OCI-LY3 (cell line): ENCODE results near the gene RNF217.

Source experiments
- H2AFZ ChIP-seq: fragments of 200-600, 300-600 bp; shearing (Covaris generic); 2 replicates; pipeline ENCODE4 v1.6.0; 2014; ENCODE audit warnings: antibody characterized with exemption, low read depth, low read length
- H3K27ac ChIP-seq: fragments of 200-600, 300-600 bp; sonication (generic); 2 replicates; pipeline ENCODE4 v1.5.1; 2014; ENCODE audit warnings: mild to moderate bottlenecking, low read length, moderate library complexity, mixed read lengths
- H3K27me3 ChIP-seq: fragments of 200-600, 300-600 bp; sonication (generic); 2 replicates; pipeline ENCODE4 v1.6.1; 2014; ENCODE audit warnings: low read depth, low read length, mixed read lengths
- H3K36me3 ChIP-seq: fragments of 200-600, 300-600 bp; sonication (generic); replicated peaks from 2 replicates; pipeline ENCODE3; 2014; ENCODE audit warnings: low read depth, low read length, mixed read lengths
- H3K4me1 ChIP-seq: fragments of 300-600, 200-600 bp; sonication (generic); 2 replicates; pipeline ENCODE4 v1.6.1; 2014; ENCODE audit warnings: low read length, mixed read lengths
- H3K4me2 ChIP-seq: fragments of 200-600, 300-600 bp; sonication (generic); 2 replicates; pipeline ENCODE4 v1.6.1; 2014; ENCODE audit warnings: low read length, mixed read lengths
- H3K4me3 ChIP-seq: fragments of 300-600, 200-600 bp; sonication (generic); 2 replicates; pipeline ENCODE4 v1.5.1; 2014; ENCODE audit warnings: antibody characterized with exemption, mild to moderate bottlenecking, low read length, moderate library complexity
- H3K79me2 ChIP-seq: fragments of 300-600, 200-600 bp; shearing (Covaris generic); 2 replicates; pipeline ENCODE4 v1.6.1; 2014; ENCODE audit warnings: mild to moderate bottlenecking, low read length, mixed read lengths
- H3K9ac ChIP-seq: fragments of 300-600, 200-600 bp; shearing (Covaris generic); 2 replicates; pipeline ENCODE4 v1.6.0; 2014; ENCODE audit warnings: mild to moderate bottlenecking, low read length, moderate library complexity
- H3K9me3 ChIP-seq: fragments of 200-600, 300-600 bp; shearing (Covaris generic); 2 replicates; pipeline ENCODE4 v1.6.1; 2014; ENCODE audit warnings: low read length, mixed read lengths; ENCODE audit not compliant: insufficient read depth
- H4K20me1 ChIP-seq: fragments of 200-600, 300-600 bp; sonication (generic); 2 replicates; pipeline ENCODE4 v1.6.1; 2016; ENCODE audit warnings: low read length, mixed read lengths; ENCODE audit not compliant: insufficient read depth
- EZH2phosphoT487 ChIP-seq: fragments of 200-600 bp; shearing (Covaris generic); IDR thresholded peaks from 2 replicates; pipeline ENCODE4 v1.6.1; 2018; ENCODE audit warnings: antibody characterized with exemption, mixed run types, low read depth
- TF ChIP-seq, protein P1 (sequence below): fragments of 200-600, 300-600 bp; sonication (generic); IDR thresholded peaks from 2 replicates; pipeline ENCODE4 v1.5.1; 2014; ENCODE audit warnings: antibody characterized with exemption, low read length, low read depth

Gene RNF217

DNA sequence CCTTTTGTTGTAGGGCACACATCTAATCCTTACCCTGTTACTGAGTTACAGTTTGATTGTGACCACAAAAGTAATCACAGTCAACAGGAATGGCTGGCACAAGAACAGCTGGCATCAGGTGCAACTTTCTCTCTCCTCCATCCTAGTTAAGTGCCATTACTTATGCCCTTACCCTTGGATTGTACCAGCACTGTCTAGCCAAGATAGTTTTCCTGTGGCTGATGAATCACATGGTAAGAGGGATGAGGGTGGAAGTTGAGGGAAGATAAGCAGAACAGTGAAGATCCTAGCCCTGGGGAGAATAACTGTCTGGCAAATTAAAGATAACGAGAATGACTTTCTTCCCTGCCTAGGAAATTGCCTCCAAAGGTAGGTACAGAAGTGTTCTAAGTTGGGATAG, 42.0 kb downstream of the RNF217 start:
- Histone ChIP-seq H3K9ac (no peak overlapping the region), H4K20me1 (no peaks in the 10 kb centered on the region), H3K27me3 (no peaks in the 10 kb centered on the region), H3K4me2 (no peak overlapping the region), H3K79me2 (no peaks in the 10 kb centered on the region), H3K4me3 (no peak overlapping the region), H2AFZ (no peak overlapping the region), H3K9me3 (no peaks in the 10 kb centered on the region), H3K36me3 (no peaks in the 10 kb centered on the region), H3K4me1 (no peaks in the 10 kb centered on the region), H3K27ac (no peak overlapping the region)
- no peak for TF ChIP-seq EZH2phosphoT487
- TF ChIP-seq, protein P1, sequence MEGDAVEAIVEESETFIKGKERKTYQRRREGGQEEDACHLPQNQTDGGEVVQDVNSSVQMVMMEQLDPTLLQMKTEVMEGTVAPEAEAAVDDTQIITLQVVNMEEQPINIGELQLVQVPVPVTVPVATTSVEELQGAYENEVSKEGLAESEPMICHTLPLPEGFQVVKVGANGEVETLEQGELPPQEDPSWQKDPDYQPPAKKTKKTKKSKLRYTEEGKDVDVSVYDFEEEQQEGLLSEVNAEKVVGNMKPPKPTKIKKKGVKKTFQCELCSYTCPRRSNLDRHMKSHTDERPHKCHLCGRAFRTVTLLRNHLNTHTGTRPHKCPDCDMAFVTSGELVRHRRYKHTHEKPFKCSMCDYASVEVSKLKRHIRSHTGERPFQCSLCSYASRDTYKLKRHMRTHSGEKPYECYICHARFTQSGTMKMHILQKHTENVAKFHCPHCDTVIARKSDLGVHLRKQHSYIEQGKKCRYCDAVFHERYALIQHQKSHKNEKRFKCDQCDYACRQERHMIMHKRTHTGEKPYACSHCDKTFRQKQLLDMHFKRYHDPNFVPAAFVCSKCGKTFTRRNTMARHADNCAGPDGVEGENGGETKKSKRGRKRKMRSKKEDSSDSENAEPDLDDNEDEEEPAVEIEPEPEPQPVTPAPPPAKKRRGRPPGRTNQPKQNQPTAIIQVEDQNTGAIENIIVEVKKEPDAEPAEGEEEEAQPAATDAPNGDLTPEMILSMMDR: no peak

GRCh38 chr6:125004797-125005595, 42.8 kb downstream of the RNF217 start:
- Histone ChIP-seq H3K79me2 (no peaks in the 10 kb centered on the region), H4K20me1 (no peaks in the 10 kb centered on the region), H3K27ac (no peak overlapping the region), H3K9me3 (no peaks in the 10 kb centered on the region), H3K4me1 (no peaks in the 10 kb centered on the region), H3K4me2 (no peak overlapping the region), H3K36me3 (no peaks in the 10 kb centered on the region), H3K27me3 (no peaks in the 10 kb centered on the region), H3K9ac (no peak overlapping the region), H3K4me3 (no peak overlapping the region), H2AFZ (no peak overlapping the region)
- no peak for TF ChIP-seq EZH2phosphoT487
- TF ChIP-seq, protein P1: no peak

GRCh38 chr6:125008261-125008703, 46.0 kb downstream of the RNF217 start:
- Histone ChIP-seq H3K27me3 (no peaks in the 10 kb centered on the region), H3K27ac (no peak overlapping the region), H3K36me3 (no peaks in the 10 kb centered on the region), H3K4me2 (no peak overlapping the region), H3K9ac (no peak overlapping the region), H3K4me1 (no peaks in the 10 kb centered on the region), H3K9me3 (no peaks in the 10 kb centered on the region), H3K4me3 (no peak overlapping the region), H2AFZ (no peak overlapping the region), H4K20me1 (no peaks in the 10 kb centered on the region), H3K79me2 (no peaks in the 10 kb centered on the region)
- TF ChIP-seq, protein P1: no peak
- TF ChIP-seq EZH2phosphoT487: no peak

DNA sequence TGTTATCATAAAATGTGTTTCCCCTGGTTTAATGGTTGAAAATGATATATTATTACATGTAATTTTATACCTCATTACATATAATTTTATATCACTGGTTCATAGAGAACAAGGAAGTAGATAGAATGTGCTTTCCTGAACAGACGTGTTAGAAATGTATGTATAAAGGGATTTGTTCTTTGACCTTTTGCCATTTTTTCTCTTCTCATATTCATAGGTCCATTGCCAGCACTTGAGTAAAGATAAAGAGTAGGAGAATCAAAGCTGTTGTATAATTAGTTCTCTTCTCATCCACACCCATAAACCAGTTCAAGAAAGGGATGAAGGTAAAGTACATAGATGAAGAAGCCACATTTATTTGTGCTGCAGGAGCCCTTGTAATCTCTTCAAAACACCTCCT, 46.7 kb downstream of the RNF217 start:
- H3K27me3 ChIP-seq: no peaks in the 10 kb centered on the region
- H2AFZ ChIP-seq: no peak overlapping the region
- H3K4me1 ChIP-seq: no peaks in the 10 kb centered on the region
- no peaks in the 10 kb centered on the region for H3K9me3 ChIP-seq
- H3K79me2 ChIP-seq: no peaks in the 10 kb centered on the region
- TF ChIP-seq, protein P1: no peak
- TF ChIP-seq EZH2phosphoT487: no peak
- H3K4me3 ChIP-seq: no peak overlapping the region
- H4K20me1 ChIP-seq: no peaks in the 10 kb centered on the region
- no peak overlapping the region for H3K9ac ChIP-seq
- no peaks in the 10 kb centered on the region for H3K36me3 ChIP-seq
- no peak overlapping the region for H3K4me2 ChIP-seq
- H3K27ac ChIP-seq: no peak overlapping the region
